ENCODE data around the gene NANS.

DNA sequence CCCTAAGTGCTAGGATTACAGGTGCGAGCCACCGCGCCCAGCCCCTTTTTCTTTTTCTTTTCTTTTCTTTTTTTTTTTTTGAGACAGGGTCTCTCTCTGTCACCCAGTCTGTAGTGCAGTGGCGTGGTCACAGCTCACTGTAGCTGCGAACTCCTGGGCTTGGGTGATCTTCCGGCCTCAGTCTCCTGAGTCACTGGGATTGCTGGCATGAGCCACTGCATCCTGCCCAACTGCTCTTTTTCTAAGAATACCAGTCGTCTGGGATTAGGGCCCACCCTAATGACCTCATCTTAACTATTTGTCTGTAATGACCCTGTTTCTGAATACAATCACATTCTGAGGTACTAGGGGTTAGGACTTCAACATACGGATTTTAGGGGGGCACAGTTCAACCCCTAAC is 34.1 kb upstream of the NANS start:
- TF ChIP-seq, protein P1, sequence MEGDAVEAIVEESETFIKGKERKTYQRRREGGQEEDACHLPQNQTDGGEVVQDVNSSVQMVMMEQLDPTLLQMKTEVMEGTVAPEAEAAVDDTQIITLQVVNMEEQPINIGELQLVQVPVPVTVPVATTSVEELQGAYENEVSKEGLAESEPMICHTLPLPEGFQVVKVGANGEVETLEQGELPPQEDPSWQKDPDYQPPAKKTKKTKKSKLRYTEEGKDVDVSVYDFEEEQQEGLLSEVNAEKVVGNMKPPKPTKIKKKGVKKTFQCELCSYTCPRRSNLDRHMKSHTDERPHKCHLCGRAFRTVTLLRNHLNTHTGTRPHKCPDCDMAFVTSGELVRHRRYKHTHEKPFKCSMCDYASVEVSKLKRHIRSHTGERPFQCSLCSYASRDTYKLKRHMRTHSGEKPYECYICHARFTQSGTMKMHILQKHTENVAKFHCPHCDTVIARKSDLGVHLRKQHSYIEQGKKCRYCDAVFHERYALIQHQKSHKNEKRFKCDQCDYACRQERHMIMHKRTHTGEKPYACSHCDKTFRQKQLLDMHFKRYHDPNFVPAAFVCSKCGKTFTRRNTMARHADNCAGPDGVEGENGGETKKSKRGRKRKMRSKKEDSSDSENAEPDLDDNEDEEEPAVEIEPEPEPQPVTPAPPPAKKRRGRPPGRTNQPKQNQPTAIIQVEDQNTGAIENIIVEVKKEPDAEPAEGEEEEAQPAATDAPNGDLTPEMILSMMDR (conservative IDR thresholded peaks at IDR 0.05; ENCODE audit: low read length) = no peak
- TF ChIP-seq EZH2phosphoT487 (IDR thresholded peaks at IDR 0.05; ENCODE audit: borderline replicate concordance, low read depth, low read length) = no peak
